GM12878 (cell line): Measurements from ENCODE around the gene SLC22A23. TPM values are rescaled to one million over a fixed set of nuclear protein-coding genes. Genes with fewer than 3 reads are reported as not detected.

Experiments used
- BCL3 ChIP-seq: IDR thresholded peaks from 2 replicates; pipeline ENCODE4 v1.6.1; 2011; ENCODE audit warnings: borderline replicate concordance, low read depth, mild to moderate bottlenecking, moderate library complexity, low read length; ENCODE audit not compliant: insufficient read depth, poor library complexity, severe bottlenecking
- BMI1 ChIP-seq: fragments of 450-650 bp; IDR thresholded peaks from 2 replicates; pipeline ENCODE4 v1.6.1; 2016; ENCODE audit warnings: mild to moderate bottlenecking, moderate library complexity, borderline replicate concordance
- CBX3 ChIP-seq: fragments of 200-600 bp; sonication (generic); IDR thresholded peaks from 2 replicates; pipeline ENCODE4 v1.6.1; 2016; ENCODE audit warnings: low read depth, borderline replicate concordance
- CBX5 ChIP-seq: sonication (generic); IDR thresholded peaks from 2 replicates; pipeline ENCODE4 v1.6.1; 2016; ENCODE audit warnings: low read depth, moderate library complexity, mild to moderate bottlenecking, inconsistent platforms
- CEBPZ ChIP-seq: fragments of 150-350 bp; IDR thresholded peaks from 2 replicates; pipeline ENCODE4 v1.6.1; 2016; ENCODE audit warnings: low read depth, low read length
- EED ChIP-seq: sonication (generic); IDR thresholded peaks from 2 replicates; pipeline ENCODE4 v1.6.1; 2016; ENCODE audit warnings: antibody characterized with exemption, low read depth
- FOXK2 ChIP-seq: fragments of 450-650 bp; IDR thresholded peaks from 2 replicates; pipeline ENCODE4 v1.6.1; 2017; ENCODE audit warnings: mild to moderate bottlenecking, moderate library complexity
- KLF5 ChIP-seq: fragments of 450-650 bp; IDR thresholded peaks from 2 replicates; pipeline ENCODE4 v1.6.1; 2014; ENCODE audit warnings: mild to moderate bottlenecking; ENCODE audit not compliant: partially characterized antibody
- NR2F1 ChIP-seq: fragments of 450-650 bp; conservative IDR thresholded peaks from 2 replicates; pipeline ENCODE4 v1.6.1; 2017; ENCODE audit warnings: mild to moderate bottlenecking
- POLR2AphosphoS5 ChIP-seq: IDR thresholded peaks from 2 replicates; pipeline ENCODE4 v1.6.1; 2011; ENCODE audit warnings: mild to moderate bottlenecking, low read length, inconsistent platforms
- RCOR1 ChIP-seq: conservative IDR thresholded peaks from 2 replicates; pipeline ENCODE4 v1.6.1; 2012; ENCODE audit warnings: low read depth, low read length, improper control_type of control experiment
- SMAD1 ChIP-seq: fragments of 450-650 bp; IDR thresholded peaks from 2 replicates; pipeline ENCODE4 v1.6.1; 2018; ENCODE audit warnings: mild to moderate bottlenecking, low read depth; ENCODE audit not compliant: partially characterized antibody
- SMAD5 ChIP-seq: IDR thresholded peaks from 2 replicates; pipeline ENCODE4 v1.6.1; 2016; ENCODE audit warnings: antibody characterized with exemption, low read depth
- SMARCA5 ChIP-seq: fragments of 450-650 bp; IDR thresholded peaks from 2 replicates; pipeline ENCODE4 v1.6.1; 2017; ENCODE audit warnings: mild to moderate bottlenecking
- TARDBP ChIP-seq: IDR thresholded peaks from 2 replicates; pipeline ENCODE4 v1.6.1; 2016; ENCODE audit warnings: borderline replicate concordance
- ZNF24 ChIP-seq: fragments of 450-650 bp; IDR thresholded peaks from 2 replicates; pipeline ENCODE4 v1.6.1; 2017; ENCODE audit warnings: antibody characterized with exemption, mild to moderate bottlenecking
- ZZZ3 ChIP-seq: IDR thresholded peaks from 2 replicates; pipeline ENCODE4 v1.6.1; 2011; ENCODE audit warnings: low read depth; ENCODE audit not compliant: control insufficient read depth, insufficient read length
- polyA plus RNA-seq, 11 experiments: library from polyadenylated mRNA; depleted of rRNA in 4 of 11; unstranded in 6 of 11; stranded (reverse) in 5 of 11; fragments of >200 nt; fragmentation: Nextera tagmentation in 4 of 11; fragmentation: Illumina TruSeq in 1 of 11; extraction: Ambion mirVana in 4 of 11; extraction: Trizol in 1 of 11; gene quantifications; 1 replicate in 1 of 11; 2 replicates in 10 of 11; pipeline versions ENCODE4 v1.2.1 to v1.2.3, GENCODE V29; 2011 to 2016; ENCODE audit warnings: inconsistent platforms in 2 of 11, missing spikeins in 2 of 11, low read depth in 1 of 11
- total RNA-seq, 4 experiments: library from RNA; depleted of rRNA in 3 of 4; stranded (reverse); fragments of >200 nt in 3 of 4; fragmentation: Illumina TruSeq in 1 of 4; extraction: Trizol in 1 of 4; gene quantifications; 2 replicates each; pipeline versions ENCODE4 v1.2.1 to v1.2.3, GENCODE V29; 2013 to 2021
- TF ChIP-seq, protein P1 (sequence below): fragments of 450-650 bp; formaldehyde crosslinking; IDR thresholded peaks from 2 replicates; pipeline ENCODE4 v1.4.0; 2020; ENCODE audit warnings: mild to moderate bottlenecking, moderate library complexity
- TF ChIP-seq, protein P2 (sequence below): IDR thresholded peaks from 2 replicates; pipeline ENCODE4 v1.6.1; 2012; ENCODE audit warnings: mild to moderate bottlenecking, low read depth, low read length

SLC22A23 gene
- total and polyA plus RNA-seq, 10 of the 15 experiments (the other 5 are each of a cell fraction or from before 2014, with no cell fraction given), result 0.20 to 2.4 (median 0.74) TPM

DNA sequence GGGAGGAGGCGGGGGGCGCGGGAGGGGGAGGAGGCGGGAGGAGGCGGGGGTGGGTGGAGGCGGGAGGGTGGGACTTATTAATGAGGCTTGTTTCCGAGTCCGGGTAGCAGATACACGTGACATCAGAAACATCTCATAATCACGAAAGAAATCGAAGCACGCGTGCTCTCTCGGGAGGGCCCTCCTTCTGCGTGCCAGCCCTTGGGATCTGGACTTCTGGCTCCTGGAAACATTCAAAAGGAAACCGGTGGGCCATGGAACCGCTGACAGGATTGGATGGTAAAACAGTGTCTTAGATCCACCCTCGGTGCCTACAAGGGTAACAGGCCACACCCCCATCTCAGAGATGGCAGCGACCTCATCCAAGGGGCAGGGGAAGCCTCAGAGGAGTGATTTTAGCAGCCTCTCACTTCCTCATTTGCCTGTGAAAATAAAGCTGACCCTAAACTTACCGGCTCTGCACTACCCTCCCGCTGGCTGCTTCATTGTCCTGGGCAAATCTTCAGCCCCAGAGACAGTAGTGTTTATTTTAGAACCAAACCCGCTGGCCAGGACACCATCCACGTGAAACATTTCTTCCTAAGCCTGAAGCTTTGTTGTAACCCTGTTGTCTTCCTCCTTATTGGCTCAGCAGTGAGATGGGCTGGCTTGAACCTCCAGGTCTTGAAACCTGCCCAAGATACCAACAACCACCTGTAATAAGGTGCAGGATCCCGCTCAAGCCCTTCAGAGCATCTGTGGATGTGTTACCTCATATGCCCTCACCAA is 100.6 kb downstream of the SLC22A23 start (continued):
- TF ChIP-seq FOXK2 (no peak; the same call in 1 of the 2 replicates), CBX5 (no peak), TARDBP (no peak), BCL3 (no peak), POLR2AphosphoS5 (no peak), SMARCA5 (no peak), SMAD1 (no peak), ZZZ3 (no peak), RCOR1 (0 out of 2 replicates have a peak, but pooled peaks have one; percentile 39), ZNF24 (no peak), SMAD5 (no peak), CBX3 (no peak), NR2F1 (peak; percentile 54), CEBPZ (no peak), BMI1 (peak; percentile 40; the same call in 1 of the 2 replicates), KLF5 (no peak), EED (no peak; the same call in 1 of the 2 replicates)
- TF ChIP-seq, protein P1, sequence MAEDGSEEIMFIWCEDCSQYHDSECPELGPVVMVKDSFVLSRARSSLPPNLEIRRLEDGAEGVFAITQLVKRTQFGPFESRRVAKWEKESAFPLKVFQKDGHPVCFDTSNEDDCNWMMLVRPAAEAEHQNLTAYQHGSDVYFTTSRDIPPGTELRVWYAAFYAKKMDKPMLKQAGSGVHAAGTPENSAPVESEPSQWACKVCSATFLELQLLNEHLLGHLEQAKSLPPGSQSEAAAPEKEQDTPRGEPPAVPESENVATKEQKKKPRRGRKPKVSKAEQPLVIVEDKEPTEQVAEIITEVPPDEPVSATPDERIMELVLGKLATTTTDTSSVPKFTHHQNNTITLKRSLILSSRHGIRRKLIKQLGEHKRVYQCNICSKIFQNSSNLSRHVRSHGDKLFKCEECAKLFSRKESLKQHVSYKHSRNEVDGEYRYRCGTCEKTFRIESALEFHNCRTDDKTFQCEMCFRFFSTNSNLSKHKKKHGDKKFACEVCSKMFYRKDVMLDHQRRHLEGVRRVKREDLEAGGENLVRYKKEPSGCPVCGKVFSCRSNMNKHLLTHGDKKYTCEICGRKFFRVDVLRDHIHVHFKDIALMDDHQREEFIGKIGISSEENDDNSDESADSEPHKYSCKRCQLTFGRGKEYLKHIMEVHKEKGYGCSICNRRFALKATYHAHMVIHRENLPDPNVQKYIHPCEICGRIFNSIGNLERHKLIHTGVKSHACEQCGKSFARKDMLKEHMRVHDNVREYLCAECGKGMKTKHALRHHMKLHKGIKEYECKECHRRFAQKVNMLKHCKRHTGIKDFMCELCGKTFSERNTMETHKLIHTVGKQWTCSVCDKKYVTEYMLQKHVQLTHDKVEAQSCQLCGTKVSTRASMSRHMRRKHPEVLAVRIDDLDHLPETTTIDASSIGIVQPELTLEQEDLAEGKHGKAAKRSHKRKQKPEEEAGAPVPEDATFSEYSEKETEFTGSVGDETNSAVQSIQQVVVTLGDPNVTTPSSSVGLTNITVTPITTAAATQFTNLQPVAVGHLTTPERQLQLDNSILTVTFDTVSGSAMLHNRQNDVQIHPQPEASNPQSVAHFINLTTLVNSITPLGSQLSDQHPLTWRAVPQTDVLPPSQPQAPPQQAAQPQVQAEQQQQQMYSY (CRISPR knock-in tag), result no peak
- TF ChIP-seq, protein P2, sequence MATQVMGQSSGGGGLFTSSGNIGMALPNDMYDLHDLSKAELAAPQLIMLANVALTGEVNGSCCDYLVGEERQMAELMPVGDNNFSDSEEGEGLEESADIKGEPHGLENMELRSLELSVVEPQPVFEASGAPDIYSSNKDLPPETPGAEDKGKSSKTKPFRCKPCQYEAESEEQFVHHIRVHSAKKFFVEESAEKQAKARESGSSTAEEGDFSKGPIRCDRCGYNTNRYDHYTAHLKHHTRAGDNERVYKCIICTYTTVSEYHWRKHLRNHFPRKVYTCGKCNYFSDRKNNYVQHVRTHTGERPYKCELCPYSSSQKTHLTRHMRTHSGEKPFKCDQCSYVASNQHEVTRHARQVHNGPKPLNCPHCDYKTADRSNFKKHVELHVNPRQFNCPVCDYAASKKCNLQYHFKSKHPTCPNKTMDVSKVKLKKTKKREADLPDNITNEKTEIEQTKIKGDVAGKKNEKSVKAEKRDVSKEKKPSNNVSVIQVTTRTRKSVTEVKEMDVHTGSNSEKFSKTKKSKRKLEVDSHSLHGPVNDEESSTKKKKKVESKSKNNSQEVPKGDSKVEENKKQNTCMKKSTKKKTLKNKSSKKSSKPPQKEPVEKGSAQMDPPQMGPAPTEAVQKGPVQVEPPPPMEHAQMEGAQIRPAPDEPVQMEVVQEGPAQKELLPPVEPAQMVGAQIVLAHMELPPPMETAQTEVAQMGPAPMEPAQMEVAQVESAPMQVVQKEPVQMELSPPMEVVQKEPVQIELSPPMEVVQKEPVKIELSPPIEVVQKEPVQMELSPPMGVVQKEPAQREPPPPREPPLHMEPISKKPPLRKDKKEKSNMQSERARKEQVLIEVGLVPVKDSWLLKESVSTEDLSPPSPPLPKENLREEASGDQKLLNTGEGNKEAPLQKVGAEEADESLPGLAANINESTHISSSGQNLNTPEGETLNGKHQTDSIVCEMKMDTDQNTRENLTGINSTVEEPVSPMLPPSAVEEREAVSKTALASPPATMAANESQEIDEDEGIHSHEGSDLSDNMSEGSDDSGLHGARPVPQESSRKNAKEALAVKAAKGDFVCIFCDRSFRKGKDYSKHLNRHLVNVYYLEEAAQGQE, result no peak
